ENCODE results near the gene SMYD3. TPM values are rescaled to one million over a fixed set of nuclear protein-coding genes. Genes with fewer than 3 reads are reported as not detected.

Gene SMYD3
- total RNA-seq, 4 donors from 2014 or later: 15.6 to 21.1 (median 18.4) TPM

DNA sequence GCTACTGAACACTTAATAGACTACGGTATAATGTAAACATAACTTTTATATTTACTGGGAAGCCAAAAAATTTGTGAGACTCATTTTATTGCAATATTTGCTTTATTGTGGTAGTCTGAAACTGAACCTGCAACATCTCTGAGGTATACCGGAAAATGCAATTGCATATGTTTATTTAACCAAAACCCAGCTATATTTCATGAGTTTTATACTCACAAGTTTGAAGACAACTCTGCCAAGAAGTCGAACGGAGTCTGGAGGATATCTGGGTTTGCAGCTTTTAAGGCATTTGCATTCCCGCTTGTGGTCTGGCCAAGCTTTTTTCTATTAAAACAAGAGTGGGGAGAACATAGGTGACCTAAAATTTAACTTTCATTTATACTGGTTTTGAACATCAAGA is 171.9 kb downstream of the SMYD3 start:
- TF ChIP-seq, protein P1, sequence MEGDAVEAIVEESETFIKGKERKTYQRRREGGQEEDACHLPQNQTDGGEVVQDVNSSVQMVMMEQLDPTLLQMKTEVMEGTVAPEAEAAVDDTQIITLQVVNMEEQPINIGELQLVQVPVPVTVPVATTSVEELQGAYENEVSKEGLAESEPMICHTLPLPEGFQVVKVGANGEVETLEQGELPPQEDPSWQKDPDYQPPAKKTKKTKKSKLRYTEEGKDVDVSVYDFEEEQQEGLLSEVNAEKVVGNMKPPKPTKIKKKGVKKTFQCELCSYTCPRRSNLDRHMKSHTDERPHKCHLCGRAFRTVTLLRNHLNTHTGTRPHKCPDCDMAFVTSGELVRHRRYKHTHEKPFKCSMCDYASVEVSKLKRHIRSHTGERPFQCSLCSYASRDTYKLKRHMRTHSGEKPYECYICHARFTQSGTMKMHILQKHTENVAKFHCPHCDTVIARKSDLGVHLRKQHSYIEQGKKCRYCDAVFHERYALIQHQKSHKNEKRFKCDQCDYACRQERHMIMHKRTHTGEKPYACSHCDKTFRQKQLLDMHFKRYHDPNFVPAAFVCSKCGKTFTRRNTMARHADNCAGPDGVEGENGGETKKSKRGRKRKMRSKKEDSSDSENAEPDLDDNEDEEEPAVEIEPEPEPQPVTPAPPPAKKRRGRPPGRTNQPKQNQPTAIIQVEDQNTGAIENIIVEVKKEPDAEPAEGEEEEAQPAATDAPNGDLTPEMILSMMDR (IDR thresholded peaks at IDR 0.05; ENCODE audit: low read depth): no peak

DNA sequence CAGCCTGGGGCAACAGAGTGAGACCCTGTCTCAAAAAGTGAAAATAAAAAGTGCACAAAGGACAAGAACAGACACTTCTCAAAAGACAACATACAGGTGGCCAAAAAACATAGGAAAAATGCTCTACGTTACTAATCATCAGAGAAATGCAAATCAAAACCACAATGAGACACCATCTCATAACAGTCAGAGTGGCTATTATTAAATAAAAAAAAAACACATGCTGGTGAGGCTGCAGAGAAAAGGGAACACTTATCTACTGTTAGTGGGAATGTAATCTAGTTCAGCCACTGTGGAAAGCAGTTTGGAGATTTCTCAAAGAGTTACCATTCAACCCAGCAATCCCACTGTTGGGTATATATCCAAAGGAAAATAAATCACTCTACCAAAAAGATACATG is 173.2 kb downstream of the SMYD3 start:
- TF ChIP-seq, protein P1 (IDR thresholded peaks at IDR 0.05; ENCODE audit: low read depth): no peak

- TF ChIP-seq, protein P1 (IDR thresholded peaks at IDR 0.05; ENCODE audit: low read depth): no peak
Measured at GRCh38 chr1:246332078-246332477, 175.0 kb downstream of the SMYD3 start.

- TF ChIP-seq, protein P1 (IDR thresholded peaks at IDR 0.05; ENCODE audit: low read depth): no peak
Measured at GRCh38 chr1:246329900-246330299, 177.2 kb downstream of the SMYD3 start.

GRCh38 chr1:246324711-246325110 is 182.4 kb downstream of the SMYD3 start:
- TF ChIP-seq, protein P1 (IDR thresholded peaks at IDR 0.05; ENCODE audit: low read depth): no peak

DNA sequence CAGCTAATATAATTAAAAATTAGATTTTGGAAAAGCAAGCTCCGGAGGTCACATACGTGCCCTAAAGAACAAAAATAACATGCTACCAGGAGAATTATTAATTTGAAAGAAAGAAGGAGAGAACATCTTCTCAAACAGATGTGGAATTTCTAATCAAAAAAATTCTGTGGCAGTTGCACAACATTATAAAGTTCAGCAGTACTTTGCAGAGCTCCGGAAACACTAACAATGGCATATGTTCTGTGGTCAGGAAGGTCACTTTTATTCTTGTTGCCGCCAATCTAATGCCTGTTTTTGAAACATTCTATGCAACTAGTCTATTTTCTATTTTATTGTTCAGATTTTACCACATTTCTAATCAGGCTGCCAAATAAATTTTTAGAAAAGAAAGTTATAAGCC is 186.8 kb downstream of the SMYD3 start:
- TF ChIP-seq, protein P1 (IDR thresholded peaks at IDR 0.05; ENCODE audit: low read depth): no peak

DNA sequence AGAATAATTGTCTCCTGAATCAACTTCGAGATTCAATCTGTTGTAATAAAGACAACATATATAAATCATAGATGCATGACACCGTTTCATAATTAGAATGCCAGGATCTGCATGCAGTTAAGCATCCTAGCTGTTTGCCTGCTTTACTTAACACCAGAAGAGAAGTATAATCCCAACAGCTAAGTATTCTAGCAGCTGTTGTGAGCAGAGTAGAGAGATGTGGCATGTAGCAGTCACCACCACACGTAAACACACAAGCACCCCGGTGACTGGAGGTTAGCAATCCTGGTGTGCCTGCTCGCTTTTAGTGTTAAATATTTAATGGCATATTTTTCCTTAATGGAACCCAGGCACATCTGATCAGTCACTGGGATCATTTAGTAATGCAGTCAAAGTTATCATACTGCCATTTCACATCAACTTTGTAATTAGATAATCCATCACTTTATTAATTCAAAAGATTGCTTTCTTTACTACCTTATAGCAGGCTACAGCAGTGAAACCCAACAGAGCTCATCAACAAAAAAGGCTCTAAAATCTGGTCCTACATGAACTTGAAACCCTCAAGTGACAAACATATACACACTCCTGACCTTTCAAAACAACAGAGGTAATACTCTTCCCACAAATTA is 187.9 kb downstream of the SMYD3 start:
- TF ChIP-seq, protein P1 (IDR thresholded peaks at IDR 0.05; ENCODE audit: low read depth): no peak
